ENCODE results near the gene DLG2.

GRCh38 chr11:83611600-83611999, 2015.5 kb downstream of the DLG2 start:
- TF ChIP-seq POLR2A (IDR thresholded peaks at IDR 0.05), result no peak
- no peak for TF ChIP-seq CTCF (IDR thresholded peaks at IDR 0.05)
